C4-2B (cell line): ENCODE data around the gene CYP21A2.
"Not testable (repeated sequence)": the region's sequence is repeated elsewhere in the genome, so short reads cannot be mapped to it uniquely, and the experiment has no call there.

Source experiments
- ZFX ChIP-seq: fragments of 450-650 bp; IDR thresholded peaks from 2 replicates; pipeline ENCODE4 v1.6.1; 2017
- TF ChIP-seq, protein P1 (sequence below): fragments of 450-650 bp; conservative IDR thresholded peaks from 2 replicates; pipeline ENCODE4 v1.5.1; 2017; ENCODE audit warnings: mild to moderate bottlenecking

DNA sequence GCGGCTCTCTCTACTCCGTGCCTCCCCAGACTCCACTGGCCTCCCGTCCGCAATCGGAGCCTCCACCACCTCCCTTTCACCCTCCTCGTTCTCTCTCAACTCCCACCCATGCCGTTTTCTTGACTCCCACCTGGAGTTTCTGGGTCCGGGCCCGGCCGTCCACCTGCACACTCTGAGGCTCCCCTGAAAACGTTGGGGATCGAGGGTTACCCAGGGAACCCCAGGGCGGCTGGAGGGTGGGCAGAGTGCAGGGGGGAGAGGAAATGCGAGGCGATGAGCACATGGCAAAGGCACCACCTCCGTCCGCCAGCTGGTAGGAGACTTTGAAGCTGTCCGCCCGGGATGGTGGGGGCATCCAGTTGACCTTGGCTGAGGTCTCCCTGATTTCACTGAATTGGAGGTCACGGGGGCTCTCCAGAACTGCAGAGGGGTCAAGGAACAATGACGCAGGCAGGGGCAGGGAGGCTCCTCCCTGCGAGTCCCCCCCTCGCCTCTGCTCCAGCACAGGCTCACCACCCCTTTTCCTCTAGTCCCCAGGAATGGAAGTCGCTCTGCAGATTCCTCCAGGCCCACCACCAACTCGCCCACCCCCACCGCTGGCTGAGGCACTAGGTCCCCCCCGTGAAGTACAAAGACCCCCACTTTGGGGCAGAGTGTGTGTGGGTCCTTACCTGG lies 27.2 kb upstream of the CYP21A2 start:
- TF ChIP-seq, protein P1, sequence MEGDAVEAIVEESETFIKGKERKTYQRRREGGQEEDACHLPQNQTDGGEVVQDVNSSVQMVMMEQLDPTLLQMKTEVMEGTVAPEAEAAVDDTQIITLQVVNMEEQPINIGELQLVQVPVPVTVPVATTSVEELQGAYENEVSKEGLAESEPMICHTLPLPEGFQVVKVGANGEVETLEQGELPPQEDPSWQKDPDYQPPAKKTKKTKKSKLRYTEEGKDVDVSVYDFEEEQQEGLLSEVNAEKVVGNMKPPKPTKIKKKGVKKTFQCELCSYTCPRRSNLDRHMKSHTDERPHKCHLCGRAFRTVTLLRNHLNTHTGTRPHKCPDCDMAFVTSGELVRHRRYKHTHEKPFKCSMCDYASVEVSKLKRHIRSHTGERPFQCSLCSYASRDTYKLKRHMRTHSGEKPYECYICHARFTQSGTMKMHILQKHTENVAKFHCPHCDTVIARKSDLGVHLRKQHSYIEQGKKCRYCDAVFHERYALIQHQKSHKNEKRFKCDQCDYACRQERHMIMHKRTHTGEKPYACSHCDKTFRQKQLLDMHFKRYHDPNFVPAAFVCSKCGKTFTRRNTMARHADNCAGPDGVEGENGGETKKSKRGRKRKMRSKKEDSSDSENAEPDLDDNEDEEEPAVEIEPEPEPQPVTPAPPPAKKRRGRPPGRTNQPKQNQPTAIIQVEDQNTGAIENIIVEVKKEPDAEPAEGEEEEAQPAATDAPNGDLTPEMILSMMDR = not testable (repeated sequence)
- TF ChIP-seq ZFX = not testable (repeated sequence)
